HEK293 (cell line): ENCODE data around the gene DDX31.
A peak's percentile ranks its signal among the peaks of the same experiment; 100 is the strongest.

Experiments
- CTCF ChIA-PET: fragments of 350-600 bp; formaldehyde crosslinking; extraction: SDS; loops from one replicate; lab custom pipeline; 2021; ENCODE audit warnings: antibody characterized with exemption; lab: Yijun Ruan, JAX
- POLR2A ChIA-PET: fragments of 300-600 bp; formaldehyde crosslinking; extraction: SDS; loops from one replicate; lab custom pipeline; 2020; ENCODE audit warnings: antibody characterized with exemption, inconsistent platforms; lab: Yijun Ruan, JAX
- H3K27ac ChIP-seq: fragments of 200-500 bp; sonication (Bioruptor generic); 2 replicates; pipeline ENCODE4 v1.5.1; 2014; ENCODE audit warnings: low read depth, low read length, control low read depth, inconsistent platforms; ENCODE audit errors: extremely low read depth
- H3K36me3 ChIP-seq, 2 experiments: fragments of 200-500 bp in 1 of 2; sonication (Bioruptor generic) in 1 of 2; 1 replicate in 1 of 2; 2 replicates in 1 of 2; pipeline ENCODE4 v1.5.1; 2014 to 2017; ENCODE audit warnings: inconsistent platforms in 2 of 2, low read length in 2 of 2; ENCODE audit not compliant: control insufficient read depth in 2 of 2, insufficient read depth in 1 of 2
- H3K4me1 ChIP-seq: fragments of 200-500 bp; sonication (Bioruptor generic); 2 replicates; pipeline ENCODE4 v1.5.1; 2014; ENCODE audit warnings: mild to moderate bottlenecking, low read length, inconsistent platforms; ENCODE audit not compliant: control insufficient read depth, insufficient read depth
- H3K4me3 ChIP-seq: 2 replicates; pipeline ENCODE4 v1.5.1; 2011; ENCODE audit warnings: low read depth, mild to moderate bottlenecking, control low read depth, low read length, moderate library complexity
- H3K9me3 ChIP-seq: fragments of 200-500 bp; sonication (Bioruptor generic); 2 replicates; pipeline ENCODE4 v1.5.1; 2014; ENCODE audit warnings: low read depth, low read length, inconsistent platforms; ENCODE audit not compliant: control insufficient read depth, insufficient read depth
- GLIS1 ChIP-seq: fragments of 450-650 bp; formaldehyde crosslinking; IDR thresholded peaks from 2 replicates; pipeline ENCODE4 v1.5.1; 2016; ENCODE audit warnings: missing biosample characterization, missing genetic modification characterization
- IKZF3 ChIP-seq: fragments of 450-650 bp; IDR thresholded peaks from 2 replicates; pipeline ENCODE4 v1.5.0; 2018; ENCODE audit warnings: missing biosample characterization, mild to moderate bottlenecking, missing genetic modification characterization, moderate library complexity
- OVOL3 ChIP-seq: fragments of 450-650 bp; formaldehyde crosslinking; IDR thresholded peaks from 2 replicates; pipeline ENCODE4 v1.5.1; 2016; ENCODE audit warnings: missing biosample characterization, missing genetic modification characterization
- PRDM6 ChIP-seq: fragments of 450-650 bp; formaldehyde crosslinking; IDR thresholded peaks from 2 replicates; pipeline ENCODE4 v1.5.1; 2017; ENCODE audit warnings: missing biosample characterization, missing genetic modification characterization
- TSHZ1 ChIP-seq: fragments of 450-650 bp; formaldehyde crosslinking; IDR thresholded peaks from 2 replicates; pipeline ENCODE4 v1.5.1; 2016; ENCODE audit warnings: missing biosample characterization, missing genetic modification characterization, borderline replicate concordance
- YY1 ChIP-seq: fragments of 450-650 bp; formaldehyde crosslinking; IDR thresholded peaks from 2 replicates; pipeline ENCODE4 v1.5.1; 2018; ENCODE audit warnings: missing biosample characterization, missing genetic modification characterization
- ZBTB17 ChIP-seq: fragments of 450-650 bp; formaldehyde crosslinking; IDR thresholded peaks from 2 replicates; pipeline ENCODE4 v1.5.1; 2016; ENCODE audit warnings: missing biosample characterization, missing genetic modification characterization
- ZBTB20 ChIP-seq: fragments of 450-650 bp; formaldehyde crosslinking; IDR thresholded peaks from 2 replicates; pipeline ENCODE4 v1.5.1; 2016; ENCODE audit warnings: missing biosample characterization, missing genetic modification characterization
- ZBTB26 ChIP-seq: fragments of 450-650 bp; formaldehyde crosslinking; optimal IDR thresholded peaks from 2 replicates; pipeline ENCODE3; 2016; ENCODE audit warnings: missing biosample characterization, mild to moderate bottlenecking, missing genetic modification characterization
- ZBTB6 ChIP-seq: fragments of 450-650 bp; formaldehyde crosslinking; IDR thresholded peaks from 2 replicates; pipeline ENCODE4 v1.5.1; 2017; ENCODE audit warnings: missing biosample characterization, missing genetic modification characterization
- ZIC2 ChIP-seq: fragments of 450-650 bp; formaldehyde crosslinking; IDR thresholded peaks from 2 replicates; pipeline ENCODE4 v1.5.1; 2016; ENCODE audit warnings: missing biosample characterization, missing genetic modification characterization
- ZNF10 ChIP-seq: fragments of 450-650 bp; formaldehyde crosslinking; IDR thresholded peaks from 2 replicates; pipeline ENCODE4 v1.5.1; 2017; ENCODE audit warnings: missing biosample characterization, missing genetic modification characterization
- ZNF23 ChIP-seq: fragments of 450-650 bp; formaldehyde crosslinking; IDR thresholded peaks from 2 replicates; pipeline ENCODE4 v1.5.1; 2016; ENCODE audit warnings: missing biosample characterization, missing genetic modification characterization, borderline replicate concordance
- ZNF292 ChIP-seq: fragments of 450-650 bp; formaldehyde crosslinking; IDR thresholded peaks from 2 replicates; pipeline ENCODE4 v1.5.1; 2016; ENCODE audit warnings: low read depth, missing biosample characterization, missing genetic modification characterization, borderline replicate concordance
- ZNF341 ChIP-seq: fragments of 450-650 bp; formaldehyde crosslinking; IDR thresholded peaks from 2 replicates; pipeline ENCODE4; 2016; ENCODE audit warnings: low read depth, missing biosample characterization, missing genetic modification characterization
- ZNF366 ChIP-seq: fragments of 450-650 bp; formaldehyde crosslinking; conservative IDR thresholded peaks from 2 replicates; pipeline ENCODE4 v1.5.1; 2016; ENCODE audit warnings: missing biosample characterization, missing genetic modification characterization
- ZNF488 ChIP-seq: fragments of 450-650 bp; formaldehyde crosslinking; IDR thresholded peaks from 2 replicates; pipeline ENCODE4 v1.5.1; 2016; ENCODE audit warnings: missing biosample characterization, missing genetic modification characterization
- ZNF549 ChIP-seq: fragments of 450-650 bp; IDR thresholded peaks from 2 replicates; pipeline ENCODE4 v1.5.1; 2018; ENCODE audit warnings: missing biosample characterization, missing genetic modification characterization, mild to moderate bottlenecking, inconsistent platforms, moderate library complexity

DDX31 gene

GRCh38 chr9:132670457-132671391, 941 bp upstream of the DDX31 start, which contains the start of gene GTF3C4 (continued):
- TF ChIP-seq ZBTB26 (tag by site-specific recombination), result no peak
- TF ChIP-seq GLIS1, result peak; percentile 97
- no peak for TF ChIP-seq PRDM6 (tag by site-specific recombination)
- TF ChIP-seq ZBTB20 (tag by site-specific recombination), result peak; percentile 66
- no peak for TF ChIP-seq YY1 (tag by site-specific recombination)
- TF ChIP-seq, all 188 proteins: peak for 20

GRCh38 chr9:132669319-132669697, 475 bp downstream of the DDX31 start:
- Histone ChIP-seq H3K9me3 (no peaks in the 10 kb centered on the region), H3K4me3 (peak overlapping the region; percentile 94), H3K27ac (peak overlapping the region; percentile 98), H3K36me3 (peaks cover 0 to 6% of the 10 kb centered on the region in 2 experiments; a peak in 1 of 3 replicates), H3K4me1 (no peaks in the 10 kb centered on the region)
- ChIA-PET POLR2A (interaction anchor here (0.7 to 2.8 kb wide), 17 partner anchors 11 to 361 kb away, joined by 3 to 12 read pairs (median 3); partner anchors contain the start of genes GTF3C5, SETX and TSC1), CTCF (interaction anchor here (0.5 to 1.5 kb wide), 8 partner anchors 11 to 476 kb away, joined by 3 to 5 read pairs (median 3); no protein-coding TSS in a partner anchor)
- TF ChIP-seq ZIC2, result no peak
- no peak for TF ChIP-seq ZNF10
- TF ChIP-seq OVOL3 (tag by site-specific recombination), result no peak
- no peak for TF ChIP-seq ZNF23
- TF ChIP-seq IKZF3, result peak; percentile 90
- no peak for TF ChIP-seq TSHZ1 (tag by site-specific recombination)
- TF ChIP-seq ZNF488 (tag by site-specific recombination), result no peak
- TF ChIP-seq ZNF366, result 0 out of 2 replicates have a peak, but pooled peaks have one; percentile 33
- peak; percentile 63 for TF ChIP-seq ZBTB6 (tag by site-specific recombination)
- TF ChIP-seq ZNF341 (tag by site-specific recombination), result peak; percentile 81; the same call in 1 of the 2 replicates
- no peak for TF ChIP-seq ZNF292 (tag by site-specific recombination)
- TF ChIP-seq ZBTB17 (tag by site-specific recombination), result no peak
- TF ChIP-seq ZNF549 (tag by site-specific recombination), result no peak
